ENCODE data around the gene ZBTB38.
A peak's percentile ranks its signal among the peaks of the same experiment; 100 is the strongest.

The ZBTB38 gene

DNA sequence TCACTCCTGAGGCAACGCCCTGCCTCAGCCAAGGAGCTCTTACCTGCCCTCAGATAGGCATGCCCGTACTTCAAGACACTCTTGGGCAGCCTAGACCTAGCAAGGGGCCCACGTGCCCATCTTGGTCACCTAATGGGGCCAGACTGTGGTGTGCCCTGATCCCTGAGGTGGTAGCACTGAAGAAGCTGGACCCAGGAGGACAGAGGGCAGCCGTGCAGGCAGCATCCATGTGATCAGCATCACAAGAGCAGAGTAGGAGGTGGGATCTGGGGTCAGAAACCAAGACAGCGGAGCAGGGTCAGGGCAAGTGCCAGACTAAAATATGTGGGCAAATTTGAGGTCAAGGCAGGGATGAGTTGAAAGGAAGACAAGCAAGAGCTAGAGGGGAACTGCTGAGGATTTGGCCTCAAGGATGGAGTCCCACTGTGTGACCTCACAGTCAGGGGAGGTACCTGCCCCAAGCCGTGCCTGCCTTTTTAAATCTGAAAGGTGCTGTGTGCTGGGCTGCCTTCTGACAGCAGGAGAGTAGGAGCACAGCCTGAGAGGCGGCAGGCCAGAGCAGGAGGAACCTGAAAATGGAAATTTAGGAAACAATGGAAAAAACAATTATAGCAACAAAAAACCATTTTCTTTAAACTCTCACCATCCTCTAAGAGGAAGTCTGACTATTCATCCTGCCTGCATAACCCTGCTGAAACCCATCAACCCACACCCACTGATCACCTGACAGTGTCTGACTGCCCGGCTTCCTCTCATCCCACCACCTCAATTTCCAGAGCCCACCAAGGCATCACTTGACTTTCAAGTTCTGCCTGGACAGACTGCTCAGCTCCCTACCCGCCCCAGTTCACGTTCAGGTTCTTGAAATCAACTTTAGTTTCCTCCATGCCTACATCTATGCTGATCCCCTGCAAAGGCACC, 7.3 kb downstream of the ZBTB38 start:
- no peaks in the 10 kb centered on the region for H3K9me3 ChIP-seq (ENCODE audit: control insufficient read depth in 5 of 5, low read length in 5 of 5)
- peaks cover 0 to 16% (median 7%) of the 10 kb centered on the region in 5 donors for H3K36me3 ChIP-seq (ENCODE audit: control insufficient read depth in 5 of 5, insufficient read depth in 5 of 5, low read length in 5 of 5)
- no peak overlapping the region for H3K4me3 ChIP-seq (ENCODE audit: low read depth in 1 of 5, low read length in 5 of 5)
- no peaks in the 10 kb centered on the region for H3K27me3 ChIP-seq (ENCODE audit: control insufficient read depth in 5 of 5, insufficient read depth in 4 of 5, low read length in 5 of 5)
- H3K4me1 ChIP-seq (ENCODE audit: control insufficient read depth in 5 of 5, insufficient read depth in 5 of 5, low read length in 5 of 5), result peaks cover 0 to 9% (median 5%) of the 10 kb centered on the region in 5 donors
- H3K27ac ChIP-seq (ENCODE audit: low read depth, low read length), result no peak overlapping the region
- H3K9ac ChIP-seq (ENCODE audit: low read length in 5 of 5), result no peak overlapping the region

DNA sequence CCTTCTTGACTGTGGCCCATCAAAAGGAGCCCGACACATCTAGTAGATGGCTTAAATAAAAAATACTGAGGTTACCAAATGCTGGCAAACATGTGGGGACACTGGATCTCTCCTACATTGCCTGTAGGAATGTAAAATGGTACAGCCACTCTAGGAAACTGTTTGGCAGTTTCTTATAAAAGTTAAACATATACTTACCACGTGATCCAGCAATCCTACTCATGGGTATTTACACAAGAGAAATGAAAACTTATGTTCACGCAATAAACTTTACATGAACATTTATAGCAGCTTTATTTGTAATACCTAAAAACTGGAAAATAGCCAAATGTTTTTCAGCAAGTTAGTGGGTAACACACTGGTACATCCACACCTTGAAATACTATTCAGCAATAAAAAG, 9.1 kb downstream of the ZBTB38 start:
- H3K27me3 ChIP-seq (ENCODE audit: control insufficient read depth in 5 of 5, insufficient read depth in 4 of 5, low read length in 5 of 5), result no peaks in the 10 kb centered on the region
- no peaks in the 10 kb centered on the region for H3K9me3 ChIP-seq (ENCODE audit: control insufficient read depth in 5 of 5, low read length in 5 of 5)
- peaks cover 0 to 22% (median 10%) of the 10 kb centered on the region in 5 donors for H3K36me3 ChIP-seq (ENCODE audit: control insufficient read depth in 5 of 5, insufficient read depth in 5 of 5, low read length in 5 of 5)
- H3K4me3 ChIP-seq (ENCODE audit: low read depth in 1 of 5, low read length in 5 of 5), result no peak overlapping the region
- H3K27ac ChIP-seq (ENCODE audit: low read depth, low read length), result no peak overlapping the region
- H3K9ac ChIP-seq (ENCODE audit: low read length in 5 of 5), result no peak overlapping the region
- peaks cover 0 to 9% (median 5%) of the 10 kb centered on the region in 5 donors for H3K4me1 ChIP-seq (ENCODE audit: control insufficient read depth in 5 of 5, insufficient read depth in 5 of 5, low read length in 5 of 5)

DNA sequence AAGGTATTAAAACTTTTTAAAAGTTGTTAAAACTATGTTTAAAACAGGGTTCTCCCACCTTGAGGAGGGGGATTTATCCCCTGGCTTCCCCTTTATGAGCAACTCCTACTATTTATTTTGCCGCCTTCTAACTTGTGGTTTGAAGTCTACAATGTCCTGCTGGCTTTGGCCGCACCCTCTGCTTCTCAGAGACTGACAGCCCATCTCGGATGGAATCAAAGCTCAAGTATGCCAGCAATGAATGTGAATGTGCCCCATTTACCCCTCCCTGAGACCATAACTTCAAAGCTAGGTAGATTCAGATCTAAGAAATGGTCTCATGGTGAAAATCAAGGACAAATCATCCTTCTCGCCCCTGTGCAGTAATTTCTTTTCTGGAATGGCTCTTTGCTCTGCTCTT, 10.3 kb downstream of the ZBTB38 start:
- Histone ChIP-seq H3K9ac (ENCODE audit: low read length in 5 of 5) (no peak overlapping the region), H3K27ac (ENCODE audit: low read depth, low read length) (no peak overlapping the region), H3K4me1 (ENCODE audit: control insufficient read depth in 5 of 5, insufficient read depth in 5 of 5, low read length in 5 of 5) (peaks cover 0 to 11% (median 8%) of the 10 kb centered on the region in 5 donors), H3K27me3 (ENCODE audit: control insufficient read depth in 5 of 5, insufficient read depth in 4 of 5, low read length in 5 of 5) (no peaks in the 10 kb centered on the region), H3K9me3 (ENCODE audit: control insufficient read depth in 5 of 5, low read length in 5 of 5) (no peaks in the 10 kb centered on the region), H3K4me3 (ENCODE audit: low read depth in 1 of 5, low read length in 5 of 5) (no peak overlapping the region), H3K36me3 (ENCODE audit: control insufficient read depth in 5 of 5, insufficient read depth in 5 of 5, low read length in 5 of 5) (peaks cover 3 to 17% (median 10%) of the 10 kb centered on the region in 5 donors)

DNA sequence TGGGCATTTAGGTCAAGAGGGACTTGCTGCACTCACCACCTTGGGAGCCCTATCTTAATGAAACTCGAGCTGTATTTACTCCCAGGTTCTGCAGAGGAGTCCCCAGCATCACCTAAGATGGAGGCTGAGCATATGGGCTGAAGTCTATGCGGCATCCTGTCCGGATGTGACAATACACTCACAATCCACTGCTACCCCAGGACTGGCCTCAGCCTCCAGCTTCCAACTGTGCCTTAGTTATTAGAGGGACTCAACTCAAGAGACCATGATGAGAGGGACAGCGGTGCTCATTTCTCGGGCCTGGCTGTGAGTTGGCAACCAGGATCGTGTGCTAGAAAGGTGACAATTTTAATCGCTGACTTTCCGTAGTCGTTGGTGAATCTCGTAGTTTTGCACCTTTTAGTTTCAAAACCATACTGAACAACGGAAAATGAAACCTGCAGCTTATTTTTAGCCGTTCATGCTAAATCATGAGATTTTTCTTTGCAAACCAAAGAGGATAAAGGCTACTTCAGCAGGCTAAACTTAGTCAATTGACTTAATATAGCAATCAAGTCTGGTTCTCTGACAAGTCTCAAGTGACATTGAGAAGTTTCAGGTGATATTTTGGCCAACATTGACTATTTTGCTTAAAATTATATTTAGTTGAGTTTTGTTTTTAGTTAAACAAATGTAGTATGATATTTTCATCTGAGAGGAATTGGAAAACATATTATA, 11.1 kb downstream of the ZBTB38 start:
- H3K9me3 ChIP-seq (ENCODE audit: control insufficient read depth in 5 of 5, low read length in 5 of 5), result no peaks in the 10 kb centered on the region
- peaks cover 3 to 18% (median 10%) of the 10 kb centered on the region in 5 donors for H3K36me3 ChIP-seq (ENCODE audit: control insufficient read depth in 5 of 5, insufficient read depth in 5 of 5, low read length in 5 of 5)
- no peaks in the 10 kb centered on the region for H3K27me3 ChIP-seq (ENCODE audit: control insufficient read depth in 5 of 5, insufficient read depth in 4 of 5, low read length in 5 of 5)
- H3K4me1 ChIP-seq (ENCODE audit: control insufficient read depth in 5 of 5, insufficient read depth in 5 of 5, low read length in 5 of 5), result peaks cover 0 to 17% (median 12%) of the 10 kb centered on the region in 5 donors
- no peak overlapping the region for H3K27ac ChIP-seq (ENCODE audit: low read depth, low read length)
- H3K4me3 ChIP-seq (ENCODE audit: low read depth in 1 of 5, low read length in 5 of 5), result no peak overlapping the region
- no peak overlapping the region for H3K9ac ChIP-seq (ENCODE audit: low read length in 5 of 5)

DNA sequence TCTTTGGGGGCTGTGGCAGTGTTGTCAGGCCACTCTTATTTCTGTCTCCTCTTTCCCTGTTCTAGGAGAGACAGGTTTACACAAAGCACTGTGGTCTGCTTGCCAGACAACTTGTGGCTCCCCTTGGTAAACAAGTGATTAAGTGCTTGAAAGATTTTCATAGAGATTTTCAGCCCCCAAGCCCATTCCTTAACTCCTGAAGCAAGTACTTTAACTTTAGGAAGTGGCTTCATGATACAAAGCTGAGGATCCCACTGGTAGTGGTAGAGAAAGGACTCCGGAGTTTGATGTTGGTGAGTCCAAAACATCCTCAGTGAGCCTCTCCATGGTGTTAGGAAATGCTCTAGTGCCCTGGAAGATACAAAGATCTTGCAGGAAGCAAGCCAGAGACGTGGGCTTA, 12.0 kb downstream of the ZBTB38 start:
- Histone ChIP-seq H3K36me3 (ENCODE audit: control insufficient read depth in 5 of 5, insufficient read depth in 5 of 5, low read length in 5 of 5) (peaks cover 3 to 21% (median 10%) of the 10 kb centered on the region in 5 donors), H3K9me3 (ENCODE audit: control insufficient read depth in 5 of 5, low read length in 5 of 5) (no peaks in the 10 kb centered on the region), H3K27ac (ENCODE audit: low read depth, low read length) (no peak overlapping the region), H3K9ac (ENCODE audit: low read length in 5 of 5) (no peak overlapping the region), H3K27me3 (ENCODE audit: control insufficient read depth in 5 of 5, insufficient read depth in 4 of 5, low read length in 5 of 5) (no peaks in the 10 kb centered on the region), H3K4me1 (ENCODE audit: control insufficient read depth in 5 of 5, insufficient read depth in 5 of 5, low read length in 5 of 5) (peaks cover 0 to 23% (median 14%) of the 10 kb centered on the region in 5 donors), H3K4me3 (ENCODE audit: low read depth in 1 of 5, low read length in 5 of 5) (no peak overlapping the region)

DNA sequence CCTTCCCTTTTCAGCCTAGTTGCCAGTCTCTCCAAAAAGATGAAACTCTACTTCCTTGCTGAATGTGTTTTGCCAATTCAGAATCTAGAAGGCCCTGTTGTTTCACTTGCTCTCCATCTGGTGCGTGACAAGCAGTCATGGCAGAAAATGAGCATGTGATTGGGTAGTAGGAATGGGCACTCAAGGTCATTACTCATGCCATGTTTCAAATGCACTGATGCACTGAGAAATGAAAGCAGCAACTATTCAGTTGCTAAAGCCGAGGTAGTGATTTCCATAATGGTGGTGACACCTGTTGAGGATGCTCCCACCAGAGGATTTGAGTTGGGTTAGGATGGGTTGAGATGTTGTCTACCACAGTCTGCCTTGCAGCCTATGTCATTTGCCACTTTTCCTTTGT, 12.7 kb downstream of the ZBTB38 start:
- no peak overlapping the region for H3K9ac ChIP-seq (ENCODE audit: low read length in 5 of 5)
- H3K9me3 ChIP-seq (ENCODE audit: control insufficient read depth in 5 of 5, low read length in 5 of 5), result no peaks in the 10 kb centered on the region
- H3K4me1 ChIP-seq (ENCODE audit: control insufficient read depth in 5 of 5, insufficient read depth in 5 of 5, low read length in 5 of 5), result peaks cover 0 to 30% (median 22%) of the 10 kb centered on the region in 5 donors
- H3K36me3 ChIP-seq (ENCODE audit: control insufficient read depth in 5 of 5, insufficient read depth in 5 of 5, low read length in 5 of 5), result peaks cover 3 to 21% (median 9%) of the 10 kb centered on the region in 5 donors
- no peaks in the 10 kb centered on the region for H3K27me3 ChIP-seq (ENCODE audit: control insufficient read depth in 5 of 5, insufficient read depth in 4 of 5, low read length in 5 of 5)
- H3K27ac ChIP-seq (ENCODE audit: low read depth, low read length), result no peak overlapping the region
- H3K4me3 ChIP-seq (ENCODE audit: low read depth in 1 of 5, low read length in 5 of 5), result no peak overlapping the region

DNA sequence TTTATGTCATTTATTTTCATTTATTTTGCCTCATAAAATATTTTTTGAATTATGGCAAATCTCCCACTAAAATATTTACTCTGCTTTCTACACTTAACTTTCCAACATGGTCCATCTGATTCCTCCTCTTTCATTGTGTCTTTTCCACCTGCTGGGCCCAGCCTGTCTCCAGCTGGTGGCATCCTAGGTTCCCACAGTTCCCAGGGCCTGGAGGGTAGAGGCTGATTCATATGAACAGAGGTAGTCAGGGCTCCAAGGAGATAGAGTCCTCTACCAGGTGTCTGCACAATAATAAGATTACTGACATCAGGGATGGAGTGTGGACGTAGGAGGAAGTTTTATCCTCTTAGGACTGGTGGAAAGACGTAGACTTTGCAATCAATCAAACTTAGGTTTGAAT, 14.3 kb downstream of the ZBTB38 start:
- H3K27me3 ChIP-seq (ENCODE audit: control insufficient read depth in 5 of 5, insufficient read depth in 4 of 5, low read length in 5 of 5), result no peaks in the 10 kb centered on the region
- peaks cover 0 to 39% (median 31%) of the 10 kb centered on the region in 5 donors for H3K4me1 ChIP-seq (ENCODE audit: control insufficient read depth in 5 of 5, insufficient read depth in 5 of 5, low read length in 5 of 5)
- no peaks in the 10 kb centered on the region for H3K9me3 ChIP-seq (ENCODE audit: control insufficient read depth in 5 of 5, low read length in 5 of 5)
- H3K4me3 ChIP-seq (ENCODE audit: low read depth in 1 of 5, low read length in 5 of 5), result no peak overlapping the region
- H3K36me3 ChIP-seq (ENCODE audit: control insufficient read depth in 5 of 5, insufficient read depth in 5 of 5, low read length in 5 of 5), result peaks cover 3 to 15% (median 8%) of the 10 kb centered on the region in 5 donors
- H3K9ac ChIP-seq (ENCODE audit: low read length in 5 of 5), result no peak overlapping the region
- no peak overlapping the region for H3K27ac ChIP-seq (ENCODE audit: low read depth, low read length)

DNA sequence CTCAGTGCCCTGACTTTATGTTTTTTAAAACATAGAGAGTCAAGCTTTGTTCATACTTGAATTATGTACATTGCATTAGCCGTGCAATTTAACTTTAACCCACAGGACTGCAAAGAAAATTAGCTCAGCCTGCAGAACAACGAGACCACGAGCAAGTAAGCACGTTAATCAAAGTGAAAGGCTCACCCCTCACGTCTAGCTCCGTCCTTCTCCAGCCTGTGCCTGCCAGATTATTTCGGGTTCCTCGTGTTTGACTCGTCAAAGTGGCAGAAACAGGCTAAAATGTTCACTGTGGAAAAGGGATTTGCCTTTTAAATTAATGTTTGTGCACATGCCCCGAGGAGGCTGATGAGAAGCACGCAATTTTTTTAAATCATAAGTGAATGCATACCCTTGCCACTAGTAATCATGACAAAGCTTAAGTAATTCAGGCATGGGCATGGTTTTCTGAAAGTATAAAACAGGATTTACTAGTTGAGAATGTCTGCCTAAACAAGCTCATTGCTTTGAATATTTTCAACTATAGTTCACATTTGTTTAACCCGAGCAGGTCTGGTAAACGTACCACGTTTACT, 15.3 kb downstream of the ZBTB38 start:
- Histone ChIP-seq H3K27ac (ENCODE audit: low read depth, low read length) (no peak overlapping the region), H3K4me3 (ENCODE audit: low read depth in 1 of 5, low read length in 5 of 5) (peak overlapping the region in 4 of 5 donors; percentile 0 to 45 (median 32)), H3K9ac (ENCODE audit: low read length in 5 of 5) (no peak overlapping the region), H3K27me3 (ENCODE audit: control insufficient read depth in 5 of 5, insufficient read depth in 4 of 5, low read length in 5 of 5) (no peaks in the 10 kb centered on the region), H3K36me3 (ENCODE audit: control insufficient read depth in 5 of 5, insufficient read depth in 5 of 5, low read length in 5 of 5) (peaks cover 3 to 15% (median 8%) of the 10 kb centered on the region in 5 donors), H3K4me1 (ENCODE audit: control insufficient read depth in 5 of 5, insufficient read depth in 5 of 5, low read length in 5 of 5) (peaks cover 0 to 39% (median 32%) of the 10 kb centered on the region in 5 donors), H3K9me3 (ENCODE audit: control insufficient read depth in 5 of 5, low read length in 5 of 5) (no peaks in the 10 kb centered on the region)

DNA sequence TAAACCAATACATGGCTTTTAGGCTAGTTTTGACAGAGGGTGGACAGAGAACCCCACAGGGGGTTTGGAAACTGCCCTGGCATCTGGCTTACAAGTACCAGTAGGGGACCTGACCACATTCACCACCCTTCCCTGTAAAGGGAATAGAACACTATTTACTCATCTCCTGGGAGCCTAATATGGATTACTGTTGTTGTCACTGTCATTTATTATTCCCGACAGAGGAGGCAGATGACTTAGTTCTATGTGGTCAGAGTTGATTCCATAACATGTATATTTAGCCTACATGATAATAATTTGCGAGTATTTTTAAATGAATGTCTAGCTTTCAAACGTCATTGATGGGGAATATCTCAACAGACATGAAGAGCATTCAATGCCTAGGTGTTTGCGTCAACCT, 15.9 kb downstream of the ZBTB38 start:
- Histone ChIP-seq H3K4me1 (ENCODE audit: control insufficient read depth in 5 of 5, insufficient read depth in 5 of 5, low read length in 5 of 5) (peaks cover 0 to 34% (median 27%) of the 10 kb centered on the region in 5 donors), H3K27ac (ENCODE audit: low read depth, low read length) (no peak overlapping the region), H3K4me3 (ENCODE audit: low read depth in 1 of 5, low read length in 5 of 5) (peak overlapping the region in 1 of 5 donors; percentile 45), H3K9ac (ENCODE audit: low read length in 5 of 5) (no peak overlapping the region), H3K9me3 (ENCODE audit: control insufficient read depth in 5 of 5, low read length in 5 of 5) (no peaks in the 10 kb centered on the region), H3K27me3 (ENCODE audit: control insufficient read depth in 5 of 5, insufficient read depth in 4 of 5, low read length in 5 of 5) (no peaks in the 10 kb centered on the region), H3K36me3 (ENCODE audit: control insufficient read depth in 5 of 5, insufficient read depth in 5 of 5, low read length in 5 of 5) (peaks cover 3 to 14% (median 6%) of the 10 kb centered on the region in 5 donors)
